ENCODE results near the gene HSD17B1. TPM values are rescaled to one million over a fixed set of nuclear protein-coding genes. Genes with fewer than 3 reads are reported as not detected.
"Not testable (repeated sequence)": the region's sequence is repeated elsewhere in the genome, so short reads cannot be mapped to it uniquely, and the experiment has no call there.

The HSD17B1 gene
- total RNA-seq, 1 experiment from 2014 or later: 0.60 TPM

DNA sequence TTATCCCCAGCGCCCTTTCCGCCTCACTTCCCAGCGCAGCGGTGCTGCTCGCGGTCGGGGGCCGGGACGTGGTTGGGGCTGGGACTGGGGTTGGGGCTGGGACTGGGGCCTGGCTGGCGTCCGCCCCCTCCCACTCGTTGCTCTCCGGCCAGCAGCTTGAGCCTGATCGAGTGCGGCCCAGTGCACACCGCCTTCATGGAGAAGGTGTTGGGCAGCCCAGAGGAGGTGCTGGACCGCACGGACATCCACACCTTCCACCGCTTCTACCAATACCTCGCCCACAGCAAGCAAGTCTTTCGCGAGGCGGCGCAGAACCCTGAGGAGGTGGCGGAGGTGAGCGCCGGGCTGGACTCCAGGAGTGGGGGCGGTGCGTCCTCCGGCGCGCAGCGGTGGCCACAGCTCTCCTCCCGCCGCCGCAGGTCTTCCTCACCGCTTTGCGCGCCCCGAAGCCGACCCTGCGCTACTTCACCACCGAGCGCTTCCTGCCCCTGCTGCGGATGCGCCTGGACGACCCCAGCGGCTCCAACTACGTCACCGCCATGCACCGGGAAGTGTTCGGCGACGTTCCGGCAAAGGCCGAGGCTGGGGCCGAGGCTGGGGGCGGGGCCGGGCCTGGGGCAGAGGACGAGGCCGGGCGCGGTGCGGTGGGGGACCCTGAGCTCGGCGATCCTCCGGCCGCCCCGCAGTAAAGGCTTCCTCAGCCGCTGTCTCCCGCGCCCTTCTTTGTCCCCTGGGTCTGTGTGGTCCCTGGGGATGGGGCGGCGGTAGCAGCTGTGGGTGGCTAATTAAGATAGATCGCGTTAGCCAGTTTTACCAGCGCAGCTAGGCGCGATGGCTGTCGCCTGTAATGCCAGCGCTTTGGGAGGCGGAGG, 1.8 kb downstream of the HSD17B1 start:
- Histone ChIP-seq H3K4me1 (ENCODE audit: insufficient read depth, low read length, poor library complexity, severe bottlenecking) (no peaks in the 10 kb centered on the region), H3K27me3 (replicated peaks; ENCODE audit: insufficient read depth, low read depth, low read length, poor library complexity) (no peaks in the 10 kb centered on the region), H3K36me3 (ENCODE audit: insufficient read depth, low read length, poor library complexity, severe bottlenecking) (no peaks in the 10 kb centered on the region), H3K4me3 (ENCODE audit: low read depth, low read length, poor library complexity, severe bottlenecking) (peak overlapping the region; percentile 64), H3K27ac (ENCODE audit: low read depth, low read length, poor library complexity, severe bottlenecking) (peak overlapping the region; percentile 82), H3K9me3 (ENCODE audit: low read depth, low read length, poor library complexity, severe bottlenecking) (no peaks in the 10 kb centered on the region)
- TSS peak; percentile 66 for BruUV-seq (replicated peaks)
- ChIA-PET POLR2A (ENCODE audit: low non-redundant PET) (no interaction called here), CTCF (no interaction called here)
- TF ChIP-seq EZH2 (IDR thresholded peaks at IDR 0.05; ENCODE audit: borderline replicate concordance, low read depth, low read length, poor library complexity, severe bottlenecking): no peak
- TF ChIP-seq, protein P1, sequence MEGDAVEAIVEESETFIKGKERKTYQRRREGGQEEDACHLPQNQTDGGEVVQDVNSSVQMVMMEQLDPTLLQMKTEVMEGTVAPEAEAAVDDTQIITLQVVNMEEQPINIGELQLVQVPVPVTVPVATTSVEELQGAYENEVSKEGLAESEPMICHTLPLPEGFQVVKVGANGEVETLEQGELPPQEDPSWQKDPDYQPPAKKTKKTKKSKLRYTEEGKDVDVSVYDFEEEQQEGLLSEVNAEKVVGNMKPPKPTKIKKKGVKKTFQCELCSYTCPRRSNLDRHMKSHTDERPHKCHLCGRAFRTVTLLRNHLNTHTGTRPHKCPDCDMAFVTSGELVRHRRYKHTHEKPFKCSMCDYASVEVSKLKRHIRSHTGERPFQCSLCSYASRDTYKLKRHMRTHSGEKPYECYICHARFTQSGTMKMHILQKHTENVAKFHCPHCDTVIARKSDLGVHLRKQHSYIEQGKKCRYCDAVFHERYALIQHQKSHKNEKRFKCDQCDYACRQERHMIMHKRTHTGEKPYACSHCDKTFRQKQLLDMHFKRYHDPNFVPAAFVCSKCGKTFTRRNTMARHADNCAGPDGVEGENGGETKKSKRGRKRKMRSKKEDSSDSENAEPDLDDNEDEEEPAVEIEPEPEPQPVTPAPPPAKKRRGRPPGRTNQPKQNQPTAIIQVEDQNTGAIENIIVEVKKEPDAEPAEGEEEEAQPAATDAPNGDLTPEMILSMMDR (conservative IDR thresholded peaks at IDR 0.05; ENCODE audit: low read depth, low read length): no peak
- intact Hi-C loops (cut with micrococcal nuclease; ENCODE audit: unreplicated experiment): no loop called here
- peak; percentile 71 for DNase-seq (ENCODE audit: low spot score)

DNA sequence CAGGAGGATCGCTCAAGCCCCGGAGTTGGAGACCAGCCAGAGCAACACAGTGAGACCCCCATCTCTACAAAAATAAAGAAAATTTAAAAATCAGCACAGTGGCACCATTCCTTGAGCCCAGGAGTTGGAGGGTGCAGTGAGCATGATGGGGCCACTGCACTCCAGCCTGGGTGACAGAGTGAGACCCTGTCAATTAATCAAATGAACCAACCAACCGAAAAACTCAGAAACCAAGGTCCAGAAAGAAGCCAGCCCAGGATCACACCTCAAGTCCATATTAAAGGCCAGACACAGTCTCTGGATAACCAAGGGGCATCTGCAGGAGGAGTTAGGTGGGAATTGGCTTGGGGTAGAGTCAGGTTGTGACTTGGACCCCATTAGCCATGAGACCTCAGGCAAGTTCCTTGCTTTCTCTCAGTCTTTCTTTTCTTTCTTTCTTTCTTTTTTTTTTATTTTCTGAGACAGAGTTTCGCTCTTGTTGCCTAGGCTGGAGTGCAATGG, 2.4 kb downstream of the HSD17B1 start:
- intact Hi-C loops (cut with micrococcal nuclease; ENCODE audit: unreplicated experiment): no loop called here
- no peaks in the 10 kb centered on the region for H3K36me3 ChIP-seq (ENCODE audit: insufficient read depth, low read length, poor library complexity, severe bottlenecking)
- BruUV-seq (replicated peaks): TSS peak; percentile 86
- H3K27me3 ChIP-seq (replicated peaks; ENCODE audit: insufficient read depth, low read depth, low read length, poor library complexity): no peaks in the 10 kb centered on the region
- H3K27ac ChIP-seq (ENCODE audit: low read depth, low read length, poor library complexity, severe bottlenecking): peak overlapping the region; percentile 82
- TF ChIP-seq EZH2 (IDR thresholded peaks at IDR 0.05; ENCODE audit: borderline replicate concordance, low read depth, low read length, poor library complexity, severe bottlenecking): no peak
- TF ChIP-seq, protein P1 (conservative IDR thresholded peaks at IDR 0.05; ENCODE audit: low read depth, low read length): no peak
- ChIA-PET POLR2A (ENCODE audit: low non-redundant PET) (no interaction called here), CTCF (no interaction called here)
- peak overlapping the region; percentile 64 for H3K4me3 ChIP-seq (ENCODE audit: low read depth, low read length, poor library complexity, severe bottlenecking)
- no peak for DNase-seq (ENCODE audit: low spot score)
- H3K9me3 ChIP-seq (ENCODE audit: low read depth, low read length, poor library complexity, severe bottlenecking): no peaks in the 10 kb centered on the region
- H3K4me1 ChIP-seq (ENCODE audit: insufficient read depth, low read length, poor library complexity, severe bottlenecking): no peaks in the 10 kb centered on the region

DNA sequence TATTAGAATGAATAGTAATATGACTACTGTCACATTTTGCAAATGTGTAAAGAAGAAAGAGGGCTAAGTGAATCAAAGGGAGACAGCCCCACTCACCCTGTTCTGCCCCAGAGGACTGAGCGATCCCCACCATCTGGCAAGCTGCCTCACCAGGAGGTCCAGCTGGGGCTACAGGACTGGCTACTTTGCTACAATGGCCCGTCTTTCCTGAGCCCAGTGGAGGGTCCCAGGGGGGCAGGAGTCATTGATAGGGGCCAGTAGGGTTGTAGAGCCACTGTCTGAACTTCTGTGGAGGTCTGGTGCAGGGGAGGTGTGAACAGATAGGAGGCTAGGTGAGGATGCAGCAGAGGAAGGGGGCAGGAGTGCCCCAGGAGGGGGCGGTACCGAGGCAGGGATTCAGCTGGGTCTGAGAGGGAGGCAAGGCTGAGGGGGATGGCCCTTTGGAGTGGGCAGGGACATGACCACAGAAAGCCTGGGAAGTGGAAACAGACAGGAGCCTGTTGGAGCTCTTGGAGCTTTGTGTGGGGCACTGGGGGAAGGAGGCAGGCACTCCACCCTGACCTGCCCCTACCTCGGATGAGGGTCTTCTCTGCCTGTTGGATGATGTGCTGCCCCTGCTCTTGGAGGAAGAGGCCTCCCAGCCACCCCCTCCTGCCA, 3.4 kb downstream of the HSD17B1 start:
- H3K27ac ChIP-seq (ENCODE audit: low read depth, low read length, poor library complexity, severe bottlenecking); intact Hi-C loops (cut with micrococcal nuclease; ENCODE audit: unreplicated experiment); H3K27me3 ChIP-seq (replicated peaks; ENCODE audit: insufficient read depth, low read depth, low read length, poor library complexity); H3K36me3 ChIP-seq (ENCODE audit: insufficient read depth, low read length, poor library complexity, severe bottlenecking); H3K4me3 ChIP-seq (ENCODE audit: low read depth, low read length, poor library complexity, severe bottlenecking); DNase-seq (ENCODE audit: low spot score); CTCF ChIA-PET; BruUV-seq (replicated peaks); H3K4me1 ChIP-seq (ENCODE audit: insufficient read depth, low read length, poor library complexity, severe bottlenecking); POLR2A ChIA-PET (ENCODE audit: low non-redundant PET); H3K9me3 ChIP-seq (ENCODE audit: low read depth, low read length, poor library complexity, severe bottlenecking): not testable (repeated sequence)
